ENCODE results near the gene SELL. TPM values are rescaled to one million over a fixed set of nuclear protein-coding genes. Genes with fewer than 3 reads are reported as not detected.

Gene SELL
- total RNA-seq, result under 0.01 and 0.16 TPM in 2 replicates

DNA sequence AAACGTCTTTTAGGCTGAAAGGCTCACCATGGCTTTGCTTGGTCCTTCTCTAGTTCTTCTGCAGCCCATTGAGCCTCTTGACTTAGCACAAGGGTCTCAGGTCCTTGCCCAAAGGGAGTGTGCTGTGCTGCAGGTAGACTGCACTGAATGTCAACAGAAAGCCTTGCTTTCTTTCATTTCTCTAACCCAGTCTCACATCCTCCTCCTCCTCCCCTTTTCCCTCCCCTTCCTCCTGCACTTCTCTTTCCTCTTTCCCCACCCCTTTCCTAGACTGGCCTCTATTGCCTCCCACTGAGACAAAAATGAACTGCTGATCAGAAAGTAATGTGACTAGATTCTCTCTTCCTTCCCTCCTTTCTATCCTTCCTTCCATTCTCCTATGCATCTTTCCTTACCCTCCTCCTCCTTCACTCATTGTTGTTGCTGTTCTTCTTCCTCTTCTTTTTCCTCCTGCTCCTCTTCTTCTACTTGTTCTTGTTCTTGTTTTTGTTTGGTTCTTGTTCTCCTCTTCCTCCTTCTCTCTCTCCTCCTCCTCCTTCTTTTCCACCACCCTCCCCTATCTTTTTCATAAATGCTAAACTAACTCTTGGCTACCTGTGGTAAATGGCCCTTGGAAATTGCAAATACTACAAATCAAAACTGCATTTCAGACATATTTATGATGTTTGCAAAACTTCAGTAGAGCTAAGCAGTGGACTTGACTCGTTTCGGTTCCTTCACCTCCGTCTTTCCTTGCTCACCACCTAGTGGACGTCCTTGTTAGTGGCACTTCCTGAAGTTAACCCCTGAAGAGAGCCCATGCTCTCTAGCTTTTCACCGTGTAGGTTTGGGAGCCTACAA is at the start of gene SELL:
TSS of gene SELL (minus strand) at position 152 of the 840 bp plus-strand sequence. CDS start at position 30, 122 bp downstream.

DNA sequence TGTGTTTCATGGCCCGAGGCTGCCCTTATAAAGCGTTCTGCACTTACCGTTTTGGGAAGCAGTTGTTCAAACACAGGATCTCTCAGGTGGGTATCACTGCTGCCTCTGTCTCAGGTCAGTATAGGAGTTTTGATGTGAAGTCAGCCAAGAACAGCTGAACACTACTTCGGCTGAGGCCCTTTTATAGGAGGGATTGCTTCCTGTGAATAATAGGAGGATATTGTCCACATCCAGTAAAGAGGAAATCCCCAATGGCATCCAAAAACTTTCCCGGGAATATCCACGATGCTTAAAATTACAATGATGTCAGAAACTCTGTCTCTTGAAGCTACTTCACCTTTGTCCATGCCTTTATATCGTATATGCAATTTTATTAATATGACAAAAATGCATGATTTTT is 22.5 kb upstream of the SELL start, which contains the start of gene SELE:
TSS of gene SELE (minus strand) at position 156 of the 400 bp plus-strand sequence. CDS start 467 bp downstream, outside the sequence.

Other genes starting within 250 kb of the SELL start
- gene SLC19A2, start 225.7 kb downstream of the SELL start, total RNA-seq, result 5.6 and 8.4 TPM in 2 replicates
- not detected in 2 replicates for gene F5, start 125.1 kb downstream of the SELL start, total RNA-seq
- gene SELP, start 81.5 kb downstream of the SELL start, total RNA-seq, result not detected in 2 replicates
- gene SELE, start 22.5 kb upstream of the SELL start, total RNA-seq, result not detected in 2 replicates
- gene METTL18, start 83.3 kb upstream of the SELL start, total RNA-seq, result 5.0 and 5.7 TPM in 2 replicates
- gene SCYL3, start 182.3 kb upstream of the SELL start, total RNA-seq, result 9.6 and 10.4 TPM in 2 replicates